Parathyroid adenoma (tissue), 2 donors: ENCODE measurements around the gene MAN2B2.

ENCODE experiments used
- H2AFZ ChIP-seq: fragments of 300-600 bp; sonication (generic); one replicate; pipeline ENCODE4 v1.7.0; 2017; ENCODE audit warnings: antibody characterized with exemption, mild to moderate bottlenecking
- H3K27ac ChIP-seq: fragments of 300-600 bp; sonication (generic); one replicate; pipeline ENCODE4 v1.7.0; 2017
- H3K27me3 ChIP-seq: fragments of 300-600 bp; sonication (generic); one replicate; pipeline ENCODE4 v1.7.0; 2017; ENCODE audit warnings: low read length; ENCODE audit not compliant: control insufficient read depth, insufficient read depth
- H3K36me3 ChIP-seq: fragments of 300-600 bp; sonication (generic); one replicate; pipeline ENCODE4 v1.7.0; 2017; ENCODE audit warnings: low read length; ENCODE audit not compliant: control insufficient read depth, insufficient read depth
- H3K4me1 ChIP-seq: fragments of 300-600 bp; sonication (generic); one replicate; pipeline ENCODE4 v1.7.0; 2017; ENCODE audit warnings: control low read depth
- H3K4me2 ChIP-seq: fragments of 300-600 bp; sonication (generic); one replicate; pipeline ENCODE4 v1.7.0; 2017; ENCODE audit warnings: low read length
- H3K4me3 ChIP-seq: fragments of 300-600 bp; sonication (generic); one replicate; pipeline ENCODE4 v1.7.0; 2017; ENCODE audit warnings: low read depth, low read length
- H3K79me2 ChIP-seq: fragments of 300-600 bp; sonication (generic); one replicate; pipeline ENCODE4 v1.7.0; 2017; ENCODE audit warnings: control low read depth
- H3K9ac ChIP-seq: fragments of 300-600 bp; sonication (generic); one replicate; pipeline ENCODE4 v1.7.0; 2017; ENCODE audit warnings: mild to moderate bottlenecking
- H3K9me3 ChIP-seq: fragments of 300-600 bp; sonication (generic); one replicate; pipeline ENCODE4 v1.7.0; 2017; ENCODE audit warnings: low read length; ENCODE audit not compliant: control insufficient read depth
- CTCF ChIP-seq: fragments of 300-600 bp; sonication (generic); IDR thresholded peaks from one replicate; pipeline ENCODE4 v1.7.0; 2017; ENCODE audit warnings: antibody characterized with exemption, mild to moderate bottlenecking
- donor health status: primary hyperparathyroidism.

Gene MAN2B2

DNA sequence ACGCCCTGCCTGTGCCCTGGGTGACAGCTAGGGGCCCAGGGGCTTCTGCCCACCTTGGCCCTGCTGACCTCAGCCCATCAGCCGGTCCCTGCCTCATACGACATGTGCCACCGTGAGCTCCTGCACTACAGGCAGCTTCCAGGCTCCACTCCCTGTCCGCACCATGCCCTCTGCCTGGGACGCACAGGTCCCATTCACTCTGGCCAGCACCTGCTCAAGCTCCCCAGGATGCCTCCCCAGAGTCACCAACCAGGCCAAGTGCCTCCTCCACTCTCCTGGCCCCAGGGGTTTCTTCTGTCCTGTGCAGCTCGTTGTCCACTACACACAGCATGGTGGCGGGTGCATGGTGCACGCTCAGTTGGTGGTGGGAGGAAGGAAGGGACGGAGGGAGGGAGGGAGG is 45.3 kb downstream of the MAN2B2 start:
- Histone ChIP-seq H3K9me3 (no peaks in the 10 kb centered on the region), H3K4me2 (no peak overlapping the region), H3K27ac (no peak overlapping the region), H2AFZ (no peak overlapping the region), H3K9ac (no peak overlapping the region), H3K36me3 (no peaks in the 10 kb centered on the region), H3K4me3 (no peak overlapping the region), H3K27me3 (no peaks in the 10 kb centered on the region), H3K79me2 (no peaks in the 10 kb centered on the region), H3K4me1 (no peaks in the 10 kb centered on the region)
- TF ChIP-seq CTCF: no peak

DNA sequence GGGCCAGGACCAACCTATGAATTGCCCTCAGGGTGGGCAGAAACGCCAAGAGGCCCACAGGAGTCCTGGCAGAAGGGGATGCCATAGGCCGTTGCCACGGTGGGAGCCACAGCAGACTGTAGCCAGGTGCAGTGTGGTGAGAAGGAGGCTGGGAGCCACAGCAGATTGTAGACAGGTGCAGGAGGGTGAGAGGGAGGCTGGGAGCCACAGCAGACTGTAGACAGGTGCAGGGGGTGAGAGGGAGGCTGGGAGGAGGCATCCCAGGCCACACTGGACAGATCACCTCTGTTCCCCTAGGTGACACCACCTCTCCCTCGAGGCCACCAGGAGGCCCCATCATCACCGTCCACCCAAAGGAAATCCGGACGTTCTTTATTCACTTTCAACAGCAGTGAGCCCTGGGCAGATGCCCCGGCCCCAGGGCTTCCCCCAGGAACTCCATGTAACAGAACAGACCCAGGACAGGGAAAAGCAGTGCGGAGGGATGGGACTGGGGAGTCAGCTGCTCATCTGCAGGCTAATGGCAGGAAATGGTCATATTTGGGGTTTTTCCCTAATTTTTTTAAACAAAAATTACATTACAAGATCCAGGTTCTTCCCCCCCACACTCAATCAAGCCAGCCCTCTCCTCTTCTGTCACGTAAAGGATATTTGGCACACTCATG is 46.0 kb downstream of the MAN2B2 start:
- no peak for TF ChIP-seq CTCF

GRCh38 chr4:6621556-6621927 is 46.6 kb downstream of the MAN2B2 start:
- Histone ChIP-seq H3K36me3 (no peaks in the 10 kb centered on the region), H3K4me2 (no peak overlapping the region), H3K9ac (no peak overlapping the region), H3K27ac (no peak overlapping the region), H3K79me2 (no peaks in the 10 kb centered on the region), H3K9me3 (no peaks in the 10 kb centered on the region), H2AFZ (no peak overlapping the region), H3K4me3 (no peak overlapping the region), H3K27me3 (no peaks in the 10 kb centered on the region), H3K4me1 (no peaks in the 10 kb centered on the region)
- no peak for TF ChIP-seq CTCF

More for the DNA sequence above, 46.0 kb downstream of the MAN2B2 start:
- H3K9ac ChIP-seq: no peak overlapping the region
- H3K4me2 ChIP-seq: no peak overlapping the region
- H2AFZ ChIP-seq: no peak overlapping the region
- no peaks in the 10 kb centered on the region for H3K36me3 ChIP-seq
- no peaks in the 10 kb centered on the region for H3K79me2 ChIP-seq
- no peak overlapping the region for H3K27ac ChIP-seq
- H3K27me3 ChIP-seq: no peaks in the 10 kb centered on the region
- H3K9me3 ChIP-seq: no peaks in the 10 kb centered on the region
- H3K4me1 ChIP-seq: no peaks in the 10 kb centered on the region
- H3K4me3 ChIP-seq: no peak overlapping the region

DNA sequence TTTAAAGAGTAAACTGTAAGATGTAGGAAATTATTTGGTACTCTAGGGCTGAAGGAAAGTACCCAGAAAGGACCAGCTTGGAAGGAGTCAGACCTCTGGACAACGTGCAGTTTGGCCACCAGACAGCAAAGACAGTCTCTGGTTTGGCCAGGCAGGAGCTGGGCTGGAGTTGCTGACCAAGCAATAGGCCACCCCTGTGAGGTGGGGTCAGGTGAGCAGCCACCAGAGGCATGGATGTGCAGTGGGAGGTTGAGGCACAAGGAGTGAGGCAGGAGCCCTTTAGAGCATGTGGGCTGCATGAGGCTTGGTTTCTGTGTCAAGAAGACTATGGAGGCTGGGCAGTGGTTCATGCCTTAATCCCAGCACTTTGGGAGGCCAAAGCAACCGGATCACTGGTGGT is 47.8 kb downstream of the MAN2B2 start:
- no peak for TF ChIP-seq CTCF
- Histone ChIP-seq H3K4me1 (no peaks in the 10 kb centered on the region), H3K9ac (no peak overlapping the region), H3K27me3 (no peaks in the 10 kb centered on the region), H3K4me2 (no peak overlapping the region), H3K27ac (no peak overlapping the region), H3K4me3 (no peak overlapping the region), H3K9me3 (no peaks in the 10 kb centered on the region), H3K79me2 (no peaks in the 10 kb centered on the region), H2AFZ (no peak overlapping the region), H3K36me3 (no peaks in the 10 kb centered on the region)

- no peaks in the 10 kb centered on the region for H3K27me3 ChIP-seq
- no peak overlapping the region for H3K4me3 ChIP-seq
- H3K79me2 ChIP-seq: no peaks in the 10 kb centered on the region
- no peak for TF ChIP-seq CTCF
- H3K4me2 ChIP-seq: no peak overlapping the region
- H3K9ac ChIP-seq: no peak overlapping the region
- no peaks in the 10 kb centered on the region for H3K9me3 ChIP-seq
- no peaks in the 10 kb centered on the region for H3K36me3 ChIP-seq
- H3K4me1 ChIP-seq: no peaks in the 10 kb centered on the region
- no peak overlapping the region for H3K27ac ChIP-seq
- H2AFZ ChIP-seq: no peak overlapping the region
Observed at GRCh38 chr4:6625256-6625655, 50.3 kb downstream of the MAN2B2 start.
